ENCODE results near the gene SMAD5. TPM values are rescaled to one million over a fixed set of nuclear protein-coding genes. Genes with fewer than 3 reads are reported as not detected.

The SMAD5 gene
- total RNA-seq, 1 experiment from 2014 or later, result 64.3 TPM

- Histone ChIP-seq H3K27me3 (ENCODE audit: insufficient read depth, low read length) (no peaks in the 10 kb centered on the region), H3K9me2 (ENCODE audit: insufficient read depth) (no peaks in the 10 kb centered on the region), H2AFZ (ENCODE audit: low read depth, low read length, poor library complexity, severe bottlenecking) (no peak overlapping the region), H3K4me3 (replicated peaks in 1 of 2; ENCODE audit: low read depth in 1 of 2, low read length in 2 of 2) (no peak overlapping the region), H3K4me1 (ENCODE audit: control insufficient read depth in 1 of 2, insufficient read depth in 2 of 2, low read length in 2 of 2) (no peaks in the 10 kb centered on the region), H3K9ac (ENCODE audit: low read length) (no peak overlapping the region), H3K36me3 (ENCODE audit: control insufficient read depth in 1 of 2, insufficient read depth in 2 of 2, low read length in 2 of 2) (no peaks in the 10 kb centered on the region), H4K20me1 (ENCODE audit: insufficient read depth) (no peaks in the 10 kb centered on the region), H3K9me3 (ENCODE audit: control insufficient read depth in 1 of 2, insufficient read depth in 1 of 2, low read depth in 1 of 2, low read length in 2 of 2) (no peaks in the 10 kb centered on the region), H3K27ac (ENCODE audit: low read depth, low read length) (no peak overlapping the region), H3K4me2 (ENCODE audit: low read length) (no peak overlapping the region), H3K79me2 (ENCODE audit: insufficient read depth, low read length) (no peaks in the 10 kb centered on the region)
- ChIA-PET RAD21 (ENCODE audit: low non-redundant PET in 1 of 2, low total read pairs in 2 of 2, uncharacterized antibody in 2 of 2, unreplicated experiment in 2 of 2) (interaction anchor here in 1 of 2 experiments (0.7 kb wide), 1 partner anchor 270 kb away, joined by 3 read pairs; no protein-coding TSS in a partner anchor), POLR2A (no interaction called here), CTCF (no interaction called here)
- BruUV-seq (replicated peaks), result no TSS peak
- intact Hi-C loops (cut with micrococcal nuclease), result loop anchor here (10.0 kb wide), 1 partner anchor 271 kb away; no protein-coding TSS in a partner anchor
- no peak for TF ChIP-seq YY1 (IDR thresholded peaks at IDR 0.05; ENCODE audit: extremely low read depth, insufficient replicate concordance, low read depth, low read length)
- TF ChIP-seq CTCF (IDR thresholded peaks at IDR 0.05 in 2 of 3, conservative IDR thresholded peaks at IDR 0.05 in 1 of 3; ENCODE audit: borderline replicate concordance in 1 of 3, insufficient read depth in 1 of 3, low read depth in 2 of 3, low read length in 2 of 3), result no peak
- TF ChIP-seq CEBPB (IDR thresholded peaks at IDR 0.05; ENCODE audit: low read depth), result no peak
- TF ChIP-seq EGR1 (IDR thresholded peaks at IDR 0.05; ENCODE audit: low read depth), result no peak
- TF ChIP-seq SP1 (IDR thresholded peaks at IDR 0.05; ENCODE audit: low read depth), result no peak
- no peak for TF ChIP-seq EZH2phosphoT487 (IDR thresholded peaks at IDR 0.05; ENCODE audit: borderline replicate concordance)
- no peak for TF ChIP-seq SIN3A (IDR thresholded peaks at IDR 0.05; ENCODE audit: low read depth)
- no peak for TF ChIP-seq ELF1 (IDR thresholded peaks at IDR 0.05; ENCODE audit: borderline replicate concordance, low read depth)
- no peak for TF ChIP-seq ZFX (IDR thresholded peaks at IDR 0.05)
- no peak for TF ChIP-seq MAX (IDR thresholded peaks at IDR 0.05)
- TF ChIP-seq CBX3 (IDR thresholded peaks at IDR 0.05; ENCODE audit: low read depth), result no peak
- TF ChIP-seq JUND (IDR thresholded peaks at IDR 0.05), result no peak
- TF ChIP-seq, protein P1, sequence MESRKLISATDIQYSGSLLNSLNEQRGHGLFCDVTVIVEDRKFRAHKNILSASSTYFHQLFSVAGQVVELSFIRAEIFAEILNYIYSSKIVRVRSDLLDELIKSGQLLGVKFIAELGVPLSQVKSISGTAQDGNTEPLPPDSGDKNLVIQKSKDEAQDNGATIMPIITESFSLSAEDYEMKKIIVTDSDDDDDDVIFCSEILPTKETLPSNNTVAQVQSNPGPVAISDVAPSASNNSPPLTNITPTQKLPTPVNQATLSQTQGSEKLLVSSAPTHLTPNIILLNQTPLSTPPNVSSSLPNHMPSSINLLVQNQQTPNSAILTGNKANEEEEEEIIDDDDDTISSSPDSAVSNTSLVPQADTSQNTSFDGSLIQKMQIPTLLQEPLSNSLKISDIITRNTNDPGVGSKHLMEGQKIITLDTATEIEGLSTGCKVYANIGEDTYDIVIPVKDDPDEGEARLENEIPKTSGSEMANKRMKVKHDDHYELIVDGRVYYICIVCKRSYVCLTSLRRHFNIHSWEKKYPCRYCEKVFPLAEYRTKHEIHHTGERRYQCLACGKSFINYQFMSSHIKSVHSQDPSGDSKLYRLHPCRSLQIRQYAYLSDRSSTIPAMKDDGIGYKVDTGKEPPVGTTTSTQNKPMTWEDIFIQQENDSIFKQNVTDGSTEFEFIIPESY (IDR thresholded peaks at IDR 0.05; ENCODE audit: extremely low read depth, insufficient replicate concordance, low read length), result no peak
- TF ChIP-seq REST (IDR thresholded peaks at IDR 0.05; ENCODE audit: low read depth), result no peak
- no peak for TF ChIP-seq EZH2 (IDR thresholded peaks at IDR 0.05)
- ATAC-seq, result no peak
- no peak for DNase-seq (ENCODE audit: low read depth, low spot score)
Observed at GRCh38 chr5:136215812-136216211, 83.2 kb downstream of the SMAD5 start.
